GM12891 (cell line): Measurements from ENCODE around the gene BTAF1.

Experiments used
- POLR2AphosphoS5 ChIP-seq: IDR thresholded peaks from 2 replicates; pipeline ENCODE4 v1.6.1; 2011; ENCODE audit warnings: low read depth, low read length, control low read depth
- SPI1 ChIP-seq: IDR thresholded peaks from 2 replicates; pipeline ENCODE4 v1.6.1; 2011; ENCODE audit warnings: low read depth, low read length, control low read depth
- TAF1 ChIP-seq: IDR thresholded peaks from 2 replicates; pipeline ENCODE4 v1.6.1; 2011; ENCODE audit warnings: low read depth, low read length, control low read depth

GRCh38 chr10:91980319-91980718 is 56.7 kb downstream of the BTAF1 start:
- TF ChIP-seq TAF1 (no peak), POLR2AphosphoS5 (no peak), SPI1 (no peak)
